ACC112 (cell line): ENCODE data around the gene MCAT.

ENCODE experiments used
- H2AFZ ChIP-seq: fragments of 200-600 bp; sonication (generic); one replicate; pipeline ENCODE4 v1.6.0; 2017; ENCODE audit warnings: antibody characterized with exemption, low read length; ENCODE audit not compliant: unreplicated experiment
- H3K27ac ChIP-seq: fragments of 200-600 bp; sonication (generic); 2 replicates; pipeline ENCODE4 v1.5.1; 2014; ENCODE audit warnings: low read depth, mild to moderate bottlenecking, antibody characterized with exemption, low read length, moderate library complexity
- H3K27me3 ChIP-seq: fragments of 200-600 bp; sonication (generic); 2 replicates; pipeline ENCODE4 v1.6.1; 2014; ENCODE audit warnings: mild to moderate bottlenecking, antibody characterized with exemption, low read length, moderate library complexity, mixed read lengths; ENCODE audit not compliant: insufficient read depth
- H3K36me3 ChIP-seq: fragments of 200-600 bp; sonication (generic); 2 replicates; pipeline ENCODE4 v1.6.1; 2016; ENCODE audit warnings: mild to moderate bottlenecking, antibody characterized with exemption, low read length, moderate library complexity, mixed read lengths; ENCODE audit not compliant: insufficient read depth
- H3K4me1 ChIP-seq: fragments of 200-600 bp; sonication (generic); one replicate; pipeline ENCODE4 v1.6.1; 2016; ENCODE audit warnings: low read length, mixed read lengths; ENCODE audit not compliant: insufficient read depth, unreplicated experiment, control insufficient read depth
- H3K4me3 ChIP-seq: fragments of 200-600 bp; sonication (generic); 2 replicates; pipeline ENCODE4 v1.5.1; 2014; ENCODE audit warnings: mild to moderate bottlenecking, low read depth, low read length
- H3K79me2 ChIP-seq: fragments of 200-600 bp; sonication (generic); one replicate; pipeline ENCODE4 v1.6.0; 2016; ENCODE audit warnings: low read length; ENCODE audit not compliant: control insufficient read depth, unreplicated experiment, insufficient read depth

Gene MCAT

DNA sequence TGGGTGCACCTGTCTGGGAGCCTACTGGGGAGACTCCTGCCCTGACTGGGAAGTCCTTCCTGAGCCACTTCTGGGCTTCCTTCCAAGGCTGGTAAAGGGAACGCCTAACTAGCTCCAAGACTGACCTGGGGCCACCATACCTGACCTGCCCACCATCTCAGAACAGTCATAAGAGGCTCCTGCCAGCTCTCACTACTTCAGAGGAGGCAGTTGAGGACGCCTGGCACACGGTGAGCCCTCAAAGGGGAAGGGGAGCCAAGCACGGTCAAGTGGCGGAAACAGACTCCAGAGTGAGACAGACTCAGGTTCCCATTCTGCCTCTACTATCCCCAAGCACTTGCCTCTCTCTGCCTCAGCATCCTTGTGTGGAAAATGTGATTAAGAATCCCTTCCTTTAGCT is 7.6 kb downstream of the MCAT start:
- Histone ChIP-seq H3K27ac (no peak overlapping the region), H3K27me3 (no peaks in the 10 kb centered on the region), H3K4me1 (no peaks in the 10 kb centered on the region), H3K79me2 (no peaks in the 10 kb centered on the region), H2AFZ (no peak overlapping the region), H3K4me3 (no peak overlapping the region), H3K36me3 (no peaks in the 10 kb centered on the region)

DNA sequence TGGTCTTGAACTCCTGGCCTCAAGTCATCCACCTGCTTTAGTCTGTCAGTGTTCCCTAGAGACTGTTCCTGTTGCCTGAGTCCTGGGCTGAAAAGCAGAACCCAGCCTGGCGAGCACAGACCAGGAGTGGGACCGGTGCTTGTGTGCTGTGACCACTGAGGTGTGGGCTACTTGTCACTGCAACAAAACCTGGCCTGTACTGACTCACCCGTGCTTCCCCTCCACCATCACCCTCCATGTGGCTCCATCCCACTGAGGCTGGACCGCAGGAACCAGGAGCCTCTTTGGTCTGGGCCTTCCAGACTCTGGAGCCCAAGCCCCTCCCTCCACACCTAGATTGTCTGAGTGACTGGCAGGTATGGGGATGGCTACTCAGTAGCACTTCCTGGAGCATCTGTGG is 8.6 kb downstream of the MCAT start:
- H3K79me2 ChIP-seq: no peaks in the 10 kb centered on the region
- H3K4me1 ChIP-seq: no peaks in the 10 kb centered on the region
- H3K27me3 ChIP-seq: no peaks in the 10 kb centered on the region
- H3K36me3 ChIP-seq: no peaks in the 10 kb centered on the region
- no peak overlapping the region for H2AFZ ChIP-seq
- H3K4me3 ChIP-seq: no peak overlapping the region
- no peak overlapping the region for H3K27ac ChIP-seq

DNA sequence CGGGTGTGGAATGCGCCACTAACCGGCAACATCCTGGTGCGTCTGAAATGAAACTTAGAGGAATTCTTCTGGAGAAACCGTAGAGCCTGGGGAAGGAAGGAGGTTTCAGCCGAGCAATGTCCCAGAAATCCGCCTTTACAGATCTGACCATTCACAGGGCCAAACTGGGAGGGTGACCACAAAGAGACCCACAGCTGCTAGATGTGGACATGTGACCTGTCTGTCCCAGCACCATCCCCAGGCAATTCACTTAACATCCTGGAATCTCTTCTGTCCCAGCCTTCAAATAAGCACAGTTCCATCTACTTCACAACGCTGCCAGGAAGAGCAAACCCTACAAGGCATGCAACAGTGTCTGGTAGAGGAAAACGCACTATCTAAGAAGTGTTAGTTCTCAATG is 9.8 kb downstream of the MCAT start:
- no peaks in the 10 kb centered on the region for H3K4me1 ChIP-seq
- H3K27ac ChIP-seq: no peak overlapping the region
- H3K36me3 ChIP-seq: no peaks in the 10 kb centered on the region
- H2AFZ ChIP-seq: no peak overlapping the region
- no peaks in the 10 kb centered on the region for H3K27me3 ChIP-seq
- no peak overlapping the region for H3K4me3 ChIP-seq
- H3K79me2 ChIP-seq: no peaks in the 10 kb centered on the region

DNA sequence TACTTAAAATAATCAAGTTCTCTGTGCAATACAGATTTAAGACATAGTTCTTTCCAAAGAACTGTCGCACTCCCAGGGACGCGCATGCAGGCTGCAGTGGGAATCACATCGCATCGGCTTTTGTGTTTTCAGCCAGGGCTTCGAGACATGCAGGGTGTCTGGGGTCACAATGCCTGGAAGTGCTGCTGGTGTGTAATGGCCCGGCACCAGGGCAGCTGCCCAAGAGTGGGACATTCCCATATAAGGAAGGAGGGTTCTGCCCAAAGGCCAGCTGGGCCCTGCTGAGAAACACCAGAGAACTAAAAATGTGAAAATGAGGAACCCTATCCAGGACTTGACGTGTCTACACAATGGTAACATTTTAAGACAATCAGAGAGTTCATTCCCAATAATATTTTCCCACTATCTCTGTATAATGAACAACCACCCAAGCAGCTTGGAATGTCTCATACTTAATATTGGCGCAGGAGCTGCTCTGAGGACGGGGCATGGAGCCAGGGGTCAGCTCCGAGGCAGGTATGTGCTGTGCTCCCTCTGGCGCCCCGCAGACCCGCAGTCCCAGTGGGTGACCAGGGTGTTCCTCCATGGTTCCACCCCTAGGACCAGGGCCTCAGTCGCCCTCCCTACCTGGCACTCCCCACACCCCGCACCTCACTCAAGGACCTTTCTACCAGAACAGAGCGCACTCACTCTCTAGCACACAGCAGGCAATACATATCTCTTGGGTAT is 11.3 kb downstream of the MCAT start:
- Histone ChIP-seq H3K27ac (no peak overlapping the region), H3K4me1 (peaks cover 5% of the 10 kb centered on the region), H3K4me3 (no peak overlapping the region), H3K79me2 (no peaks in the 10 kb centered on the region), H3K27me3 (no peaks in the 10 kb centered on the region), H3K36me3 (no peaks in the 10 kb centered on the region), H2AFZ (no peak overlapping the region)

DNA sequence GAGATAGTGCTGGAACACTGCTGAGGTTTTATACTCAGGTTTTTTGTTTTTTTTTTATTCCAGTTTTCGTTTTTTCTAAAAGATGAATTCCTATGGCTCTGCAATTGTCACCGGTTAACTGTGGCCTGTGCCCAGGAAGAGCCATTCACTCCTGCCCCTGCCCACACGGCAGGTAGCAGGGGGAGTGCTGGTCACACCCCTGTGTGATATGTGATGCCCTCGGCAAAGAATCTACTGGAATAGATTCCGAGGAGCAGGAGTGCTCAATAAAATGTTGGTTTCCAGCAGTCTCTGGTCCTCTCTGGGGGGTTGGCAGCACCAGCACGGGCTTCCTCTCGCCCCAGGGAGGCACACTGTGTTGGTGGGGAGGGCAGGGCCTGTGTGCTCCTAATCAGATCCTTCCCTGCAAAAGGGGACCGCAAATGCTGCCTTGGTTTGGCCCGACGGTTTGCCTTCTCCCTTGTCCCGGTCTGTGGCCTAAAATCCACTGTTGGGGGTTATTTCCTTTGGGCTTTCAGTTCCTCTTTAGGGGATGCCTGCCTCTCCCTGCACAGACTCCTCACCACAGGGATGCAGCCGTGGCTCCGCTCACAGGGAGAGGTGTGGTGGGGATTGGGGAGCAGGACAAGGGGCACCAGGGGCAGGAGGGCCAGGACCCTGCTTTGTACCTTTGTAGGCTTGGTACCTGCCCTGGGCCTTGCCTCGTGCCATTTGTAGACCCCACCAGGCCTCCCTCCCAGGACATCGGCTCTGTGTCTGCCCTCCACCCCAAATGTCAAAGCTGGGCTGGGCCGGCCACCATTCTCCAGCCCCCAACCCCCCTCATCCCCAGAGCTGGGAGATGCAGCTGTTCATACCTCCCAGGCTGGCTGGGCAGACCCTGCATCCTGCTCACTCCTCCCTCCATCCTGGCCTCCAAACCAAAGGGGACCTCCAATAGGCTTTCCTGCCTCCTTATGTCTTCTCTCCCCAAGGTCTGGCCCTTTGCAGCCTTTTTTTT is 13.5 kb downstream of the MCAT start:
- Histone ChIP-seq H3K27ac (no peak overlapping the region), H3K4me1 (peaks cover 12% of the 10 kb centered on the region), H3K36me3 (no peaks in the 10 kb centered on the region), H3K27me3 (no peaks in the 10 kb centered on the region), H2AFZ (no peak overlapping the region), H3K79me2 (no peaks in the 10 kb centered on the region), H3K4me3 (no peak overlapping the region)

DNA sequence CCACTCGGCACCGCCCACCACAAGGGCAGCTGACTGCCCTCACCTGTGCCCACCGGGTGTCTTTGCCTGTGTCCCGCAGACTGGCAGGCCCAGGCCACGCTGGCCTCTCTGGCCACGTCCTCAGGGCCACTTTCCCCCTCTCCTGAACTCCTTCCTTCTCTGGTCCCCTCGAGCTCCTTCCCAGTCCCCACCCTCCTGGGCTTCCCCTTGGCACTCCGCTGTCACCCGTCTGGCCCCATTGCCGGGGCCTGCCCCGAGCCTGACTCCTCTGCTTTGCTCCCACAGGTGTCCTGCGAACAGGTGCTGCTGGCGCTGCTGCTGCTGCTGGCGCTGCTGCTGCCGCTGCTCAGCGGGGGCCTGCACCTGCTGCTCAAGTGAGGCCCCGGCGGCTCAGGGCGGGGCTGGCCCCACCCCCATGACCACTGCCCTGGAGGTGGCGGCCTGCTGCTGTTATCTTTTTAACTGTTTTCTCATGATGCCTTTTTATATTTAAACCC is 14.2 kb downstream of the MCAT start:
- Histone ChIP-seq H3K4me1 (peaks cover 12% of the 10 kb centered on the region), H3K27me3 (no peaks in the 10 kb centered on the region), H3K36me3 (no peaks in the 10 kb centered on the region), H2AFZ (no peak overlapping the region), H3K4me3 (no peak overlapping the region), H3K27ac (no peak overlapping the region), H3K79me2 (no peaks in the 10 kb centered on the region)

DNA sequence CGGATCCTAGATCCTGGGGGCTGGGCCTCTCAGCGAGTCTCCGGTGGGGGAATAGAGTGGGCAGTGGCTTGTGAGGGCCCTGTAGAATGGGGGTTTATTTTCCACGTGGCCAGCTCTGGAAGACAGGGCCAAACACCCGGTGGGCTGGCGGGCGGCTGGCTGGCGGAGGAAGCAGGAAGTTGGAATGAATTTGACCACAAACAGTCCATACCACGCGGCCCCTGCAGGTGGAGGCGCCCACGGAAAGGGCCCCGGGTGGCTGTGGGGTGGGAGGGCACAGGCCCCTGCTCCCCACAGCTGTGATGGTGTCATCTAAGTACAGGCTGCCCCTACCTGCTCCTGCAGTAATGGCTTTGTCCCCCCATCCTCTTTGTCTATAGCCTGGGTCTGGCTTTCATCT is 15.1 kb downstream of the MCAT start:
- H3K4me1 ChIP-seq: peaks cover 12% of the 10 kb centered on the region
- H3K4me3 ChIP-seq: no peak overlapping the region
- no peak overlapping the region for H2AFZ ChIP-seq
- H3K27ac ChIP-seq: no peak overlapping the region
- H3K27me3 ChIP-seq: no peaks in the 10 kb centered on the region
- no peaks in the 10 kb centered on the region for H3K36me3 ChIP-seq
- H3K79me2 ChIP-seq: no peaks in the 10 kb centered on the region

DNA sequence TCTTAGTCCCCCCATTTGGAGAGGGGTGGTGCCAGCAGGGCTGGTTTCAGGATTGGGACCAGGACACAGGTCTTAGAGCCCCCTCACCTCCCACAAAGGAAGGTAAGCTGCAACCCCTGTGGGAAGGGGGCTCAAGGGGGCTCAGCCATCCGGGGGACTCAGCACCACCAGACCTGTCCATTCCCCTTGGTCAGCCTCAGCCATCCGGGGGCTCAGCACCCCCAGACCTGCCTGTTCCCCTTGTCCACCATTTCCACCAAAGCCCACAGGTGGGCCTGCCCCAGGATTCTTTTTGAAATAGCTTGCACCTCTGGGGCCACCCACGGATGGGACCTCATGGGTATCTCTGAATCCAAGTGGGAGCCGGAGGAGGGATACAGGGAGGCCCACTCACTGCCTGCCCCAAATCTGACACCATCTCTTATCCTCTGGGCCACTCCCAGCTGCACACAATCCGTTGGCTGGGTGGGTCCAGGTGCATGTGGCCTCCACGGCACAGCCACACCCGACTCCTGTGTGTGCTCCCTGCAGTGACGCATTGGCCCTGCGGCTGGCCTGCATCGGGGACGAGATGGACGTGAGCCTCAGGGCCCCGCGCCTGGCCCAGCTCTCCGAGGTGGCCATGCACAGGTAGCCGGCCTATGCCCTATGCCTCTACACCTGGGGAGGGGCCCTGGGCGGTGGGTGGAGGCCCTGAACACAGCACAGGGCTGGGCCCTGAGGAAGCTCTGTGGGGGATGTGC is 15.9 kb downstream of the MCAT start:
- Histone ChIP-seq H3K27ac (no peak overlapping the region), H3K4me1 (peaks cover 12% of the 10 kb centered on the region), H3K4me3 (no peak overlapping the region), H3K79me2 (no peaks in the 10 kb centered on the region), H2AFZ (no peak overlapping the region), H3K27me3 (no peaks in the 10 kb centered on the region), H3K36me3 (no peaks in the 10 kb centered on the region)

DNA sequence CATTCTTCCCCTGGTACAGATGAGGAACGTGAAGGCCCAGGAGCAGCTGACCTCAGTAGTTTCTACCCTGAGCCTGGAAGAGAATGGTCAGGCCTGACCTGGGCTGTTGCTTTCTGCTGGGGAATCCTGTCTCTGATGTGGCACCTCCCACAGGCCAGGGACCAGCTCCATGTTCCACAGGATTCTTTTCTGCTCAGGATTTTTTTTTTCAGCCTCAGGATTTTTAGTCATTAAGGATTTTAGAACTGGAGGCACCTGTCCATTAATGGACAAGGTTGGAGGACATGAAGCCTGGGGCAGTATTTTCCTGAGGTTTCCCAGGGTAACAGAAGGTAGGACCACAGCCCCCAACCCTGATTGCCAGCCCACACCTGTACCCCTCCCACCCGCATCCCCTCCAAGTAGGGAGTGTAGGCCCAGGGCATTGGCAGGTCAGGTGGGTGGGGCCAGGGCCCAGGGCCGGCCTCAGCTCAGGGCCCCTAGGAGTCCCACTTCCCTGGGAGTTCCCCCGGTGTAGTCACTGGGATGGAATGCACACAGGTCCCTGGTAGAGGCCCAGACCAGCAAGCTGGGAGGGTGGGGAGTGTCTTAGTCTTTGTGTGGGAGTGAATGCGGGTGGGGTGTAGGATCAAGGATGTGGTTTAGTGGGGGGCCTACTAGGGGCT is 16.6 kb downstream of the MCAT start:
- H2AFZ ChIP-seq: no peak overlapping the region
- H3K27ac ChIP-seq: no peak overlapping the region
- H3K79me2 ChIP-seq: no peaks in the 10 kb centered on the region
- H3K4me1 ChIP-seq: peaks cover 12% of the 10 kb centered on the region
- H3K27me3 ChIP-seq: no peaks in the 10 kb centered on the region
- H3K36me3 ChIP-seq: no peaks in the 10 kb centered on the region
- H3K4me3 ChIP-seq: no peak overlapping the region

DNA sequence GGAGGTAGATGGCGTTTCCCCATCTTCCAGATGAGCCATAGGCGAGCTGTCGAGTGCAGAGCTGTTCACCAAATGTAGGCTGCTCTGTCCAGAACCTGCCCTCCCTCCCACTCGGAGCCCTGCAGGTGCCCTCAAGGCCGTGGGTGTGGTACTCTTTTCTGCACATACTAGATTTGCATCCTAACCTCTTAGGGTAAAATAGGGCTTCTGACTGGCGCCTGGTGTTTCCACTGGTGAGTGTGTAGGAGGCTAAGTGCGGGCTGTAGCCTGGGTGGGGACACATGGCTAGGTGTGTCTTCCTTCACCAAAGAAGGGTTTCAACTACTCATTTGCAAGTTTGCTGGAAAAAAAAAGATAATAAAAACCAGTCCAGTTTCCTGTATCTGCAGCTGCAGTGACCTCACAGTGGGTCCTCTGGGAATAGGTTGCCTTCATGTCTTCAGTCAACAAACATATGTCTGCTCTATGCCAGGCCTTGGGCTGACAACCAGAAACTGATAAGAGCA is 24.2 kb downstream of the MCAT start:
- no peak overlapping the region for H3K27ac ChIP-seq

More for the DNA sequence above, 24.2 kb downstream of the MCAT start:
- no peak overlapping the region for H3K4me3 ChIP-seq
- no peaks in the 10 kb centered on the region for H3K27me3 ChIP-seq
- no peaks in the 10 kb centered on the region for H3K36me3 ChIP-seq
- H3K4me1 ChIP-seq: no peaks in the 10 kb centered on the region
- no peaks in the 10 kb centered on the region for H3K79me2 ChIP-seq
- H2AFZ ChIP-seq: no peak overlapping the region
